ENCODE measurements around the gene GPR183.

The GPR183 gene

DNA sequence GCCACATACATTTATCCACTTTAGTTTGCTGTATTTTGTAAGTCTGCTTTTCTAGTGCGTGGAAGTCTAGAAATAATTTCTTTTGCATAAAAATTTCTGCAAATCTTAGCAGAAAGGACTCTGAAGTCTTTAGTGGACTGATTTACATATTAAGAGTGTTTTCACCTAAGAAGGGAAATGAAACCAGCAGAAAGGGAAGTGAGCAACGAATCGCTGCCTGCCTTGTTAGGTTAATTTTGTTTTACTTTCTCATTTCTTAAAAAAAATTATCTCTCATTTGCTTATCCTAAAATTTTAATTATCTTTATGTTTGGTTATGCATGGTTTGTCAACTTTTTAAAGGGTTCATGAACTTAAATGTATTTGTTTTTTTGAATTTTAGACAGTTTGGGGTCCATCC is 48.3 kb downstream of the GPR183 start:
- no peaks in the 10 kb centered on the region for H3K9me3 ChIP-seq (replicated peaks in 1 of 2; ENCODE audit: control insufficient read depth in 2 of 2, insufficient read depth in 1 of 2, low read depth in 1 of 2, low read length in 2 of 2)
- H2AFZ ChIP-seq (ENCODE audit: low read length) = no peak overlapping the region
- peaks cover 8 to 27% of the 10 kb centered on the region in 2 donors for H3K36me3 ChIP-seq (replicated peaks in 1 of 2; ENCODE audit: control insufficient read depth in 2 of 2, insufficient read depth in 2 of 2, low read length in 2 of 2)
- H3K14ac ChIP-seq (ENCODE audit: low read length) = no peak overlapping the region
- no peaks in the 10 kb centered on the region for H3K27me3 ChIP-seq (ENCODE audit: control insufficient read depth in 3 of 3, insufficient read depth in 3 of 3, low read depth in 1 of 3, low read length in 3 of 3)
- peaks cover 0 to 9% of the 10 kb centered on the region in 2 donors for H3K4me1 ChIP-seq (ENCODE audit: control insufficient read depth in 2 of 2, insufficient read depth in 1 of 2, low read depth in 1 of 2, low read length in 2 of 2)
- no CpG with 5 or more reads among the region's 3 CpGs for WGBS, 2 donors (ENCODE audit: extremely low coverage in 2 of 2, insufficient read length in 2 of 2, insufficient replicate concordance in 1 of 2)
- no peak overlapping the region for H3K4me3 ChIP-seq (ENCODE audit: low read length in 2 of 2)
- H3K4ac ChIP-seq (ENCODE audit: low read length) = no peak overlapping the region
- H4K8ac ChIP-seq (ENCODE audit: low read depth, low read length) = no peak overlapping the region
- H2BK12ac ChIP-seq (ENCODE audit: low read length) = no peak overlapping the region
- H3K4me2 ChIP-seq (ENCODE audit: insufficient read depth, low read length, poor library complexity, severe bottlenecking) = no peak overlapping the region
- H4K91ac ChIP-seq (ENCODE audit: low read depth, low read length, poor library complexity) = no peak overlapping the region
- H3K23ac ChIP-seq (ENCODE audit: low read depth, low read length, poor library complexity) = no peak overlapping the region
- H3K18ac ChIP-seq (ENCODE audit: low read length) = no peak overlapping the region
- H2BK5ac ChIP-seq (ENCODE audit: low read length) = no peak overlapping the region
- H2AK5ac ChIP-seq (ENCODE audit: low read depth, low read length) = no peak overlapping the region
- H2BK15ac ChIP-seq (ENCODE audit: low read length) = no peak overlapping the region
- H3K9ac ChIP-seq (ENCODE audit: low read depth, low read length, poor library complexity) = no peak overlapping the region
- DNase-seq (ENCODE audit: low spot score) = no peak
- no peak overlapping the region for H2BK120ac ChIP-seq (ENCODE audit: low read depth, low read length)
- H3K79me1 ChIP-seq (ENCODE audit: low read depth, low read length) = no peaks in the 10 kb centered on the region
- H3K27ac ChIP-seq (replicated peaks; ENCODE audit: low read length) = no peak overlapping the region

DNA sequence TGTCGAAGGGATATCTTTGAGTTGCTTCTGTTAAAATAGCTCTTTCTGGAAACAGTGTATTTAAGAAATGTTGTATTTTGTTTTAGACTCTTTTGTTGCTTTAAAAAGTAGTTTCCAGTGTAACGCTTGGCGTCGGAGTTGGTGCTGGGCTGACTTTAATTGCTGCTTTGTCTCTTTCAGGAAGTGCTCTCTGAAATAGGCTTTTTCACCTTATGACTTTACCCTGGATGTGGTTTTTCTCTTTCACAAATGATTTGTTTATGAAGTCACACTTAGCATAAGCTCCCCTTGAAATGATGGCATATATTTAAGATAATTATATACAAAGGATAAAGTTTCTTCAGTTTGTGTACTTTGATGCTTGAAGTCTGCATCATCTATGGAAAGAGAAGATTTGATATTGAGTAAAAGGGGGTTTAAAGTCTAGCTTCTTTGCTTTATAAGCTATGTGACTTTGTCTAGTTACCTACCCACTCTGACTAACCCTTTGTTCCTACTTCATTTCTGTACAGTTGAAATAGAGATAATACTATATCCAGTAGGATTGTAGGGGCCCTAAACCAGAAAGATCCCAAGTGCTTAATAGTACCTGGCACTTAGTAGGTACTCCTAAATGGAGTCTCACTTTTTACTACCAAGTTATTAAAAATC is 48.9 kb downstream of the GPR183 start, which contains the start of gene GPR18:
TSS of gene GPR18 (minus strand) at position 170 of the 651 bp plus-strand sequence. CDS start 2,507 bp downstream, outside the sequence.
- Histone ChIP-seq H2AK5ac (ENCODE audit: low read depth, low read length) (no peak within 1 kb of the TSS), H2BK120ac (ENCODE audit: low read depth, low read length) (no peak within 1 kb of the TSS), H3K4me1 (ENCODE audit: control insufficient read depth in 2 of 2, insufficient read depth in 1 of 2, low read depth in 1 of 2, low read length in 2 of 2) (peaks cover 0 to 9% of the 10 kb centered on the region in 2 donors), H3K9me3 (replicated peaks in 1 of 2; ENCODE audit: control insufficient read depth in 2 of 2, insufficient read depth in 1 of 2, low read depth in 1 of 2, low read length in 2 of 2) (no peaks in the 10 kb centered on the region), H3K27me3 (ENCODE audit: control insufficient read depth in 3 of 3, insufficient read depth in 3 of 3, low read depth in 1 of 3, low read length in 3 of 3) (no peaks in the 10 kb centered on the region), H2BK12ac (ENCODE audit: low read length) (no peak within 1 kb of the TSS), H3K18ac (ENCODE audit: low read length) (no peak within 1 kb of the TSS), H2AFZ (ENCODE audit: low read length) (no peak within 1 kb of the TSS), H3K4me2 (ENCODE audit: insufficient read depth, low read length, poor library complexity, severe bottlenecking) (no peak within 1 kb of the TSS), H3K36me3 (replicated peaks in 1 of 2; ENCODE audit: control insufficient read depth in 2 of 2, insufficient read depth in 2 of 2, low read length in 2 of 2) (peaks cover 7 to 24% of the 10 kb centered on the region in 2 donors), H4K8ac (ENCODE audit: low read depth, low read length) (no peak within 1 kb of the TSS), H2BK15ac (ENCODE audit: low read length) (no peak within 1 kb of the TSS), H3K4ac (ENCODE audit: low read length) (no peak within 1 kb of the TSS), H4K91ac (ENCODE audit: low read depth, low read length, poor library complexity) (no peak within 1 kb of the TSS), H3K14ac (ENCODE audit: low read length) (no peak within 1 kb of the TSS), H3K4me3 (ENCODE audit: low read length in 2 of 2) (no peak within 1 kb of the TSS), H3K23ac (ENCODE audit: low read depth, low read length, poor library complexity) (no peak within 1 kb of the TSS), H3K79me1 (ENCODE audit: low read depth, low read length) (no peaks in the 10 kb centered on the region), H2BK5ac (ENCODE audit: low read length) (no peak within 1 kb of the TSS), H3K9ac (ENCODE audit: low read depth, low read length, poor library complexity) (no peak within 1 kb of the TSS), H3K27ac (replicated peaks; ENCODE audit: low read length) (no peak within 1 kb of the TSS)
- DNase-seq (ENCODE audit: low spot score) = no peak
- WGBS, 2 donors (ENCODE audit: extremely low coverage in 2 of 2, insufficient read length in 2 of 2, insufficient replicate concordance in 1 of 2) = no CpG with 5 or more reads among the region's 4 CpGs

- H3K27ac ChIP-seq (replicated peaks; ENCODE audit: low read length) = no peak overlapping the region
- WGBS, 2 donors (ENCODE audit: extremely low coverage in 2 of 2, insufficient read length in 2 of 2, insufficient replicate concordance in 1 of 2) = no CpG with 5 or more reads among the region's 2 CpGs
- DNase-seq (ENCODE audit: low spot score) = no peak
Measured at GRCh38 chr13:99257291-99257690, 49.9 kb downstream of the GPR183 start.

DNA sequence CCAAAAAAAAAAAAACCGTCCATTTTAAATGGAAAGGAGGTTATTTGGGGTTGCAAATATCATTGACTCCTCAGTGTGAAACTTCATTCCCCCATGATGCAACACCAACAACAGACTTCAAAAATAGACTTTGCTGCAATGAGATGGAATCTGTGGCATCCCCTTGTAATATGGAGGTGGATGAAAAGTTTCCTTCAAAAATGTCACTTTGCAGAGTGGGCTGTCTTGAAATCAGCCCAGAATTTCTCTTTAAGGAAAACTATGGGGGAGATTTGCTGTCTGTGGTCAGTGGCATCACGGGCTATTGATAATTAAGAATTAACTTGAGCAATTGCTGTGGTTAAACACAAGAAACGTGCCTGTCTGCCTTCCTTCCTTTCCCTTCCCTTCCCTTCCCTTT is 50.5 kb downstream of the GPR183 start:
- no peak overlapping the region for H2AFZ ChIP-seq (ENCODE audit: low read length)
- peaks cover 0 to 9% of the 10 kb centered on the region in 2 donors for H3K4me1 ChIP-seq (ENCODE audit: control insufficient read depth in 2 of 2, insufficient read depth in 1 of 2, low read depth in 1 of 2, low read length in 2 of 2)
- H3K27ac ChIP-seq (replicated peaks; ENCODE audit: low read length) = no peak overlapping the region
- whole genome bisulfite sequencing, 2 donors (ENCODE audit: extremely low coverage in 2 of 2, insufficient read length in 2 of 2, insufficient replicate concordance in 1 of 2) = no CpG with 5 or more reads among the region's 3 CpGs
- DNase-seq (ENCODE audit: low spot score) = no peak
- no peak overlapping the region for H3K18ac ChIP-seq (ENCODE audit: low read length)
- H3K4ac ChIP-seq (ENCODE audit: low read length) = no peak overlapping the region
- no peak overlapping the region for H3K4me3 ChIP-seq (ENCODE audit: low read length in 2 of 2)
- H2BK5ac ChIP-seq (ENCODE audit: low read length) = no peak overlapping the region
- no peak overlapping the region for H3K9ac ChIP-seq (ENCODE audit: low read depth, low read length, poor library complexity)
- H3K79me1 ChIP-seq (ENCODE audit: low read depth, low read length) = no peaks in the 10 kb centered on the region
- no peaks in the 10 kb centered on the region for H3K27me3 ChIP-seq (ENCODE audit: control insufficient read depth in 3 of 3, insufficient read depth in 3 of 3, low read depth in 1 of 3, low read length in 3 of 3)
- no peak overlapping the region for H2BK120ac ChIP-seq (ENCODE audit: low read depth, low read length)
- no peak overlapping the region for H2BK12ac ChIP-seq (ENCODE audit: low read length)
- H2AK5ac ChIP-seq (ENCODE audit: low read depth, low read length) = no peak overlapping the region
- H4K91ac ChIP-seq (ENCODE audit: low read depth, low read length, poor library complexity) = no peak overlapping the region
- H2BK15ac ChIP-seq (ENCODE audit: low read length) = no peak overlapping the region
- no peak overlapping the region for H3K23ac ChIP-seq (ENCODE audit: low read depth, low read length, poor library complexity)
- H3K9me3 ChIP-seq (replicated peaks in 1 of 2; ENCODE audit: control insufficient read depth in 2 of 2, insufficient read depth in 1 of 2, low read depth in 1 of 2, low read length in 2 of 2) = no peaks in the 10 kb centered on the region
- no peak overlapping the region for H3K14ac ChIP-seq (ENCODE audit: low read length)
- H4K8ac ChIP-seq (ENCODE audit: low read depth, low read length) = no peak overlapping the region
- H3K36me3 ChIP-seq (replicated peaks in 1 of 2; ENCODE audit: control insufficient read depth in 2 of 2, insufficient read depth in 2 of 2, low read length in 2 of 2) = peaks cover 7 to 27% of the 10 kb centered on the region in 2 donors
- no peak overlapping the region for H3K4me2 ChIP-seq (ENCODE audit: insufficient read depth, low read length, poor library complexity, severe bottlenecking)

More at GRCh38 chr13:99257291-99257690, 49.9 kb downstream of the GPR183 start:
- H2AK5ac ChIP-seq (ENCODE audit: low read depth, low read length) = no peak overlapping the region
- H4K91ac ChIP-seq (ENCODE audit: low read depth, low read length, poor library complexity) = no peak overlapping the region
- H2BK15ac ChIP-seq (ENCODE audit: low read length) = no peak overlapping the region
- no peak overlapping the region for H2AFZ ChIP-seq (ENCODE audit: low read length)
- no peak overlapping the region for H3K14ac ChIP-seq (ENCODE audit: low read length)
- no peak overlapping the region for H3K18ac ChIP-seq (ENCODE audit: low read length)
- no peak overlapping the region for H3K23ac ChIP-seq (ENCODE audit: low read depth, low read length, poor library complexity)
- peaks cover 0 to 9% of the 10 kb centered on the region in 2 donors for H3K4me1 ChIP-seq (ENCODE audit: control insufficient read depth in 2 of 2, insufficient read depth in 1 of 2, low read depth in 1 of 2, low read length in 2 of 2)
- no peak overlapping the region for H3K4me3 ChIP-seq (ENCODE audit: low read length in 2 of 2)
- H3K36me3 ChIP-seq (replicated peaks in 1 of 2; ENCODE audit: control insufficient read depth in 2 of 2, insufficient read depth in 2 of 2, low read length in 2 of 2) = peaks cover 7 to 26% of the 10 kb centered on the region in 2 donors
- no peak overlapping the region for H2BK120ac ChIP-seq (ENCODE audit: low read depth, low read length)
- H3K4me2 ChIP-seq (ENCODE audit: insufficient read depth, low read length, poor library complexity, severe bottlenecking) = no peak overlapping the region
- H3K27me3 ChIP-seq (ENCODE audit: control insufficient read depth in 3 of 3, insufficient read depth in 3 of 3, low read depth in 1 of 3, low read length in 3 of 3) = no peaks in the 10 kb centered on the region
- no peak overlapping the region for H4K8ac ChIP-seq (ENCODE audit: low read depth, low read length)
- no peaks in the 10 kb centered on the region for H3K79me1 ChIP-seq (ENCODE audit: low read depth, low read length)
- H3K9ac ChIP-seq (ENCODE audit: low read depth, low read length, poor library complexity) = no peak overlapping the region
- H2BK12ac ChIP-seq (ENCODE audit: low read length) = no peak overlapping the region
- no peak overlapping the region for H2BK5ac ChIP-seq (ENCODE audit: low read length)
- H3K9me3 ChIP-seq (replicated peaks in 1 of 2; ENCODE audit: control insufficient read depth in 2 of 2, insufficient read depth in 1 of 2, low read depth in 1 of 2, low read length in 2 of 2) = no peaks in the 10 kb centered on the region
- no peak overlapping the region for H3K4ac ChIP-seq (ENCODE audit: low read length)

All from neuronal stem cell (in vitro differentiated cells).